Measurements from ENCODE around the gene ZMPSTE24.

Gene ZMPSTE24

DNA sequence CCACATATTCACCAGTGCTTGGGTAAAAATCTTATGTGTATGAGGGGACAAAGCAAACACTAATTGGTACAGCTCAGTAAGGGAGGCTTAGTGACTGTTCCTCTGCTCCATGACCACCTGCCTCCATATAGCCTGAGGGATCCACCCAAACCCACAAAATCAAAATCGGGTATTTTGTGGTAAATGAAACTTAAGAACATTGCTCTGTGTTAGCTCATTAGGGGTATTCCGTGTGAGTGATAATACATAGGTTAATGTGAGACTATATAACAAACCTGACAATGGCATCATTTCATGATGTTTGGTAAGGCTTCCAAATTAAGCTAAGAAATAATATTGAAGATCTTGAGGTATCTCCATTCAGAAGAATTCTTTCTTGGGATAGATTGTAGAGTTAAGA, 33.3 kb downstream of the ZMPSTE24 start:
- no peak for DNase-seq (ENCODE audit: low read depth)
- no peak overlapping the region for H3K4me3 ChIP-seq (ENCODE audit: low read depth, low read length)
- TF ChIP-seq, protein P1, sequence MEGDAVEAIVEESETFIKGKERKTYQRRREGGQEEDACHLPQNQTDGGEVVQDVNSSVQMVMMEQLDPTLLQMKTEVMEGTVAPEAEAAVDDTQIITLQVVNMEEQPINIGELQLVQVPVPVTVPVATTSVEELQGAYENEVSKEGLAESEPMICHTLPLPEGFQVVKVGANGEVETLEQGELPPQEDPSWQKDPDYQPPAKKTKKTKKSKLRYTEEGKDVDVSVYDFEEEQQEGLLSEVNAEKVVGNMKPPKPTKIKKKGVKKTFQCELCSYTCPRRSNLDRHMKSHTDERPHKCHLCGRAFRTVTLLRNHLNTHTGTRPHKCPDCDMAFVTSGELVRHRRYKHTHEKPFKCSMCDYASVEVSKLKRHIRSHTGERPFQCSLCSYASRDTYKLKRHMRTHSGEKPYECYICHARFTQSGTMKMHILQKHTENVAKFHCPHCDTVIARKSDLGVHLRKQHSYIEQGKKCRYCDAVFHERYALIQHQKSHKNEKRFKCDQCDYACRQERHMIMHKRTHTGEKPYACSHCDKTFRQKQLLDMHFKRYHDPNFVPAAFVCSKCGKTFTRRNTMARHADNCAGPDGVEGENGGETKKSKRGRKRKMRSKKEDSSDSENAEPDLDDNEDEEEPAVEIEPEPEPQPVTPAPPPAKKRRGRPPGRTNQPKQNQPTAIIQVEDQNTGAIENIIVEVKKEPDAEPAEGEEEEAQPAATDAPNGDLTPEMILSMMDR (IDR thresholded peaks at IDR 0.05; ENCODE audit: low read depth, low read length, missing control alignments), result no peak

DNA sequence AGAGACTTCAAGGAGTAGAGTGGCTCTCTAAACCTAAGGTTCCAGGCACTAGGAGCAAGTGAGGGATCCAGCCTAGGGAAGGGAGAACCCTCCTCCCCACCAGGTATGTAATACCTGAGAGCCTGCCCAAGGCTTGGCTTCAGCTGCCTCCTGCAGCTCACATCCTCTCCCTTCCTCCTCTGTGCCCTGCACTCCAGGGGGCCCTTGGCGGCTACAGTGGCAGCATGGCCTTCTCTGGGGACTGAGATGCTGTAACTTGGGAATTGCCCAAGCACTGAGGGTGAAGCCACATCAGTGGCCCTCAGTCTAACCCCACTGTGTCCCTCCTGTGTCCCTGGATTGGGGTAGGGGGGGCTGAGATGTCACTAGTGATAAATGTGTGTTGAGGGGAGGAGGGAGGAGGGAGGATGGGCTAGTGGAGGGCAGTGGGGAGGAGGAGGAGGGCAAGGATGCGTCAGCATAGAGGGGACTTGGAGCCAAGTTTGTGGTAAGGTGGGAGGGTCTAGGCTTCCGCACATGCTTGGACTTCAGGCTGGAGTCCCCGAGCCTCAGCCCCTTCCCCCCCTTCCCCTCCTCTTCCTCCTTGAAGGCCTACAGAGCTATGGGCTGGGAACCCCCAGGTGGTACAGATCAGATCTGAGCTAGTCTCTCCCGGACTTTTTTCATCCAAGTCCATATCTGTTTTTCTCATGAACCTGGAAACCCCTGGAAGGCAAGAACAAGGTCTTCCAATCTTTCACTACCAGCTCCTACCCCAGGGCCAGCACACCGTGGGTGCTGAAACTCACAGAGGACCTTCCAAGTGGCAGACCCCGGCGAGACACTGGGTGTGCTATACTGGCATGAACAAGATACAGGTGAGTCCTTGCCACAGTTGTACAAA, 41.6 kb downstream of the ZMPSTE24 start:
- TF ChIP-seq, protein P1 (IDR thresholded peaks at IDR 0.05; ENCODE audit: low read depth, low read length, missing control alignments), result no peak
- no peak overlapping the region for H3K4me3 ChIP-seq (ENCODE audit: low read depth, low read length)
- no peak for DNase-seq (ENCODE audit: low read depth)

DNA sequence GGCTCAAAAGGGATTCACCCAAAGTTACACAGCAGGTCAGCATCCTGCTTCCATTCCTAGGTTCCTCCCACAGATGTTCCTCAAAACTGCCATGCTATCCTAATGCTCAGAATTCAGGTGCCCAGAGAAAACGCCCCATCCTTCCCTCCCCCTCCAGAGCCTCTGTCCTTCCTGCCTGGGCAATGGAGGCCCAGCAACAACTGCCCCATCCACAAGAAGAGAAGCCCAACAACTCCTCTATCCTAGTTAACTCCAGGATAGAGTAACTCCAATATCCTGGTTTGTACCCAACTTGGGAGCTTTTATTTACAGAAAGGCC, 42.2 kb downstream of the ZMPSTE24 start:
- TF ChIP-seq, protein P1 (IDR thresholded peaks at IDR 0.05; ENCODE audit: low read depth, low read length, missing control alignments), result no peak
- no peak overlapping the region for H3K4me3 ChIP-seq (ENCODE audit: low read depth, low read length)
- no peak for DNase-seq (ENCODE audit: low read depth)

GRCh38 chr1:40300651-40301050, 42.6 kb downstream of the ZMPSTE24 start:
- no peak for DNase-seq (ENCODE audit: low read depth)
- no peak overlapping the region for H3K4me3 ChIP-seq (ENCODE audit: low read depth, low read length)
- TF ChIP-seq, protein P1 (IDR thresholded peaks at IDR 0.05; ENCODE audit: low read depth, low read length, missing control alignments), result no peak

DNA sequence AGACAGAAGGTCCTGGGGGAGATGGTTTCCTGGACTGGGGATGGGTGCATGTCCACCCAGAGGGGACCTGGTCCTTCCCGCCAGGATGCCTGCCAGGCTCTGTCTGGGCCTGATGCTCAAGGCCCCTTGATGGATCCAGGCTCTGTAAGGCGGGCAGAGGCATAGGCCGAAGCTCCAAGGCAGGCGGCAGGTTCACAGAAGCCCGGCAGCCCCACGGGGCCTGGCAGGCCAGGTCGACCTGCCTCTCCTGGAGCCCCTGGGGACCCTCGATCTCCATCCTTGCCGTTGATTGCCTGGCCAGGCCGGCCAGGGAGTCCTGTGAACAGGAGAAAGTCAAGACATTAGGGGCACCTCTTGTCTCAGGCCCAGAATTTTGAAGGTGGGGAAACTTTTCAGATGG, 43.0 kb downstream of the ZMPSTE24 start:
- TF ChIP-seq, protein P1 (IDR thresholded peaks at IDR 0.05; ENCODE audit: low read depth, low read length, missing control alignments), result no peak
- DNase-seq (ENCODE audit: low read depth), result no peak
- no peak overlapping the region for H3K4me3 ChIP-seq (ENCODE audit: low read depth, low read length)

DNA sequence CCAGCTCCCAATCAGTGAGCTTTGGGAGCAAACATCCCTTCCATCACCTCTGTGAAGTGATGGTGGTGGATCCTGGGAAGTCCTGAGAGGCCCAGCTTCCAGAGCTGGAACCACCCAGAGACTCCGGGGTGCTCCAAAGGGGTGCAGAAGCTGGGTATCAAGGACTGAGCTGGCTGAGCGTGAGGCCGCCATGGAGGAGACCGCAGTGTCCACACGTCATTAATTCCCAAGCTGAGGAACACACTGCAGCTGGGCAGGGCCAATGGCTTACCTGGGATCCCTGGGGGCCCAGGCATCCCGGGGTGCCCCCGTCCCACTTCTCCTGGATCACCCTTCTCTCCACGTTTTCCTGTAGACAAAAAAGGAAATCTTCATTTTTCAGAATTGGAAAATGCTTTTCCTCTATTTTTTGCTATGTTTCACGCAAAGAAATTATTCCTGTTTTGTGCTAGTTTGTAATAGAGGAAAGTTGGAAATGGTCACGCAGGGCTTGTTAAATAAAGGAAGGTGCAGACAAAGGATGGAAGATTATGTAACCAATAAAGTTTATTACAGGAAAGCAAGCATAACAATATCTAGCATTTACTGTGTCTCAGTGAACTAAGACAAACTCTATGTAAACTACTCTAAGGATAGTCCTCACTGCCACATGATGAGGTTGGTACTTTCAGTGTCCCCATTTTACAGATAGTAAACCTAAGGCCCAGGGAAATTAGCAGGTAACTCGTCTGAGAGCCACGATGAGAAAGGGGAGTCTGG, 43.7 kb downstream of the ZMPSTE24 start:
- no peak for DNase-seq (ENCODE audit: low read depth)
- no peak overlapping the region for H3K4me3 ChIP-seq (ENCODE audit: low read depth, low read length)
- TF ChIP-seq, protein P1 (IDR thresholded peaks at IDR 0.05; ENCODE audit: low read depth, low read length, missing control alignments), result no peak
